ENCODE results near the gene PTDSS2. TPM values are rescaled to one million over a fixed set of nuclear protein-coding genes. Genes with fewer than 3 reads are reported as not detected.

Gene PTDSS2
- total RNA-seq, 2 donors from 2014 or later = 24.1 to 28.0 TPM

DNA sequence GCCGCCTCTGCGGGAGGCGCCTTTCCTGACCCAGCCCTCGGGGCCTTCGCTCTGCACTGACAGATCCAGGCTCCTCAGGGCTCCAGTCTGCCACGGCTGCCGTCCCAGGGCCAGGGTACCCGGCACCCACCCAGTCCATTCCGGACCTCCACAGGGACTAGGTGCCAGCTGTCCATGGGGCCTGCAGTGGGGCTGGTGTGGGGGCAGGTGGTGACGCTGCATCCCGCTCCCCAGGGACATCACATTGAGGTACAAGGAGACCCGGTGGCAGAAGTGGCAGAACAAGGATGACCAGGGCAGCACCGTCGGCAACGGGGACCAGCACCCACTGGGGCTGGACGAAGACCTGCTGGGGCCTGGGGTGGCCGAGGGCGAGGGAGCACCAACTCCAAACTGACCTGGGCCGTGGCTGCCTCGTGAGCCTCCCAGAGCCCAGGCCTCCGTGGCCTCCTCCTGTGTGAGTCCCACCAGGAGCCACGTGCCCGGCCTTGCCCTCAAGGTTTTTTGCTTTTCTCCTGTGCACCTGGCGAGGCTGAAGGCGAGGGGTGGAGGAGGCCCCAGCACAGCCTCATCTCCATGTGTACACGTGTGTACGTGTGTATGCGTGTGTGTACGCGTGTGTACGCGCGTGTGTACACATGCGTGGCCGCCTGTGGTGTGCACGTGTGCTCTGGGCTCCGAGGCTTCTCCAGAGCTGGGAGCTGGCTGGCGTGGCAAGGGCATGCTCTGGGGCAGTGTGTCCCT lies 40.3 kb downstream of the PTDSS2 start:
- no peaks in the 10 kb centered on the region for H3K4me1 Mint-ChIP-seq
- H3K27me3 Mint-ChIP-seq = no peaks in the 10 kb centered on the region
- H3K4me3 Mint-ChIP-seq = no peak overlapping the region
- H3K36me3 Mint-ChIP-seq (ENCODE audit: low read depth) = peaks cover 10% of the 10 kb centered on the region
- H3K9me3 Mint-ChIP-seq = no peaks in the 10 kb centered on the region
- ATAC-seq (replicated peaks) = no peak
- no peak overlapping the region for H3K27ac Mint-ChIP-seq

DNA sequence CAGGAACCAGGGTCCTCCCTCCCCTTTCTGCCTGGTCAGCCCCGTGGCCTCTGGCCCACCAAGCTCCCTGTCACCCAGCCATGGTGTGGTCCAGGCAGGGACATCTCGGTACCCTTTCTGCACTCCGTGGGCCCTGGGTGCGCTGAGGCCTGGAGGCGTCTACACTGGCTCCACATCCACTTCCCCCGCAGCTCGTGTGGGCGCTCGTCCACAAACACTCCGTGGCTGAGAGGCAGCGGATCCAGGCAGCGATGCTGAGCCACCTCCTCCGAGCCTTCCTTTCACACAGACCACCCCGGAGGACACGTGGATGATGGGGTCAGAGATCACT lies 40.8 kb downstream of the PTDSS2 start:
- no peak for ATAC-seq (replicated peaks)
- H3K27me3 Mint-ChIP-seq = no peaks in the 10 kb centered on the region
- no peak overlapping the region for H3K27ac Mint-ChIP-seq
- peaks cover 16% of the 10 kb centered on the region for H3K36me3 Mint-ChIP-seq (ENCODE audit: low read depth)
- no peak overlapping the region for H3K4me3 Mint-ChIP-seq
- no peaks in the 10 kb centered on the region for H3K4me1 Mint-ChIP-seq
- H3K9me3 Mint-ChIP-seq = no peaks in the 10 kb centered on the region

DNA sequence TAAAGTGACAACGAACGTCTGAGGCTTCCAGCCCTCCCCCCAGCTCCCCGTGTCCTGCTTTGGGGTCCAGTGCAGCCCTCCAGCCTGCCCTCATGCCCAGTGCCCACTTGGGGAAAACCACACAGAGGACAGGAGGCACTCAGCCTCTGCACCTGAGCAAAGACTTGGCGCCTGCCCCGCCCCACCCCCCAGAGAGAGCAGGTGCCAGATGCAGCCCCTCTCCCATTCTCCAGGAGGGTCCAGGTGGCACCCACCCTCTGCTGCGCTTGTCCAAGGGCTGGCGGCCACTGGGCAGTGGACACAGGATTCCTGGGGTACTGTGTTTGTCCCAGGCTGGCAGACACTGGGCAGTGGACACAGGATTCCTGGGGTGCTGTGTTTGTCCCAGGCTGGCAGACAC lies 41.3 kb downstream of the PTDSS2 start:
- no peaks in the 10 kb centered on the region for H3K9me3 Mint-ChIP-seq
- no peak for ATAC-seq (replicated peaks)
- H3K36me3 Mint-ChIP-seq (ENCODE audit: low read depth) = peaks cover 20% of the 10 kb centered on the region
- H3K4me1 Mint-ChIP-seq = no peaks in the 10 kb centered on the region
- H3K4me3 Mint-ChIP-seq = no peak overlapping the region
- no peaks in the 10 kb centered on the region for H3K27me3 Mint-ChIP-seq
- no peak overlapping the region for H3K27ac Mint-ChIP-seq

DNA sequence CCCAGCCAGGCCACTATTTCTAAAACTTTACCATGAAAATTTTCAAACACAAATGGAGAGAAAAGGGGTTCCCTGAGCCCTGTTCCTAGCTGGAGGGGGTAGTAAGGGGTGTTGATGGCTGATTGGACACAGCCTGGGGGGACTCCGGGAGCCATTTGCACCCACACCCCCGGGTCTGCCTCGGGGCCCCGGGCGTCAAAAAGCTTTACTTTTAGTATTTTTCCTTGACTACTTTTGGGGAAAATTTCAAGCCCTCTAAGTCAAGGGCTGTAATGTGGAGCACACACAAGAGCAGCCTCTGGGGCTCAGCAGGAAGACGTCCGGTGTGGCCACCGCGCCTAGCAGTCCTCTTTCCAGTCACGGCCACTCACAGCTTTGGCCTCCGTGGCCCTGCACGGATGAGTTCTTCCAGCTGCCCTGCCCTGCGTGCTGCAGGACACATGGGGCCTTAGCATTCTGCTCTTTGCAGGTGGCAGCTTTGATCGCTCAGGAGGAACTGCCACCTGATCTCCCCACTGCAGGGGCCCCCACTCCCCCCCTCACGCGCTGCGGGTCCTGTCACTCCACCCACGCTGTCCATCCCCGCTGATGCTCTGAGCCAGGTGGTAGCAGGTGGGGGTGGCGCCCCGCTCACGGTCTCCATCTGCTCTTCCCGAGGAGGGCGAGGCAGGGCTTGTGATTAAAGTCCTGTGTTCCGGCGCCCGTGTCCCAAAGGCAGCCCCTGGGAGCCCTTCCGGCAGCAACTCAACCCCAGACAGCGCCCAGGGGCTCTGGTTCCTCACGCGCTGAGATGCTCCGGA lies 42.5 kb downstream of the PTDSS2 start:
- Mint-ChIP-seq H3K4me3 (no peak overlapping the region), H3K9me3 (no peaks in the 10 kb centered on the region), H3K27ac (no peak overlapping the region), H3K4me1 (peaks cover 4% of the 10 kb centered on the region), H3K27me3 (no peaks in the 10 kb centered on the region), H3K36me3 (ENCODE audit: low read depth) (peaks cover 33% of the 10 kb centered on the region)
- ATAC-seq (replicated peaks) = no peak

DNA sequence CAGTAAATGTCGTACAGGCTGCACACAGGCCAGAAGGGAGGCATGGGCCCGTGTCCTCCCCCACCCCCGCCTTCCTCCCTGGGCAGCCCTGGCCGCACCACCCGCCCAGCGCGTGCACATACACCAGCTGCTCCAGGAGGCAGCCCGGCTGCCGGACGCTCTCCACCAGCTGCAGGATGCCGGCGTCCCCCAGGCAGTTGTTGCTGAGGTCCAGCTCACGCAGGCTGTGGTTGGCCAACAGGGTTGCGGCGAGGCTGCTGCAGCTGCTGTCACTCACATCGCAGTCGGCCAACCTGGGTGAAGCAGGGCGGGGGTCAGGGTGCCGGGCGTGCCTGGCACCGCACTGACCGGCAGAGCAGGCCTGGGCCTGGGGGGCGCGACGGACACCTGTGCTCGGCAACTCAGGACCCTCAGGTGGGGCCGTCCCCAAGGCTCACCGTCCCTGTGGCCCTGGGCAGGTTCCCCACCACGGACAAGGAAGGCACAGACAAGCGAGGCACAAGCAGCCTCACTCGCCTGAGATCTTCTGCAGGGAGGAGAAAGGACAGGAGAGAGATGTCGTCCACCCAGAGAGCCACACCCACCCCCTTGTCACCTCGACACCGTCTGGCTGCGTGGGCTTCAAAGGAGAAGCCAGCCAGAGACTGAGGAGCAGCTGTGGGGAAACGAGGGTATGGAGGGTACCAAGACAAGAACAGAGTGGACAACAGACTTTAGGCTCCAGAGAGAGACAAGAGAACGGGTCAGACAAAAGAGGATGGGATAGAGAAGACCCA lies 44.9 kb downstream of the PTDSS2 start:
- no peak overlapping the region for H3K27ac Mint-ChIP-seq
- H3K4me1 Mint-ChIP-seq = peaks cover 5% of the 10 kb centered on the region
- peaks cover 53% of the 10 kb centered on the region for H3K36me3 Mint-ChIP-seq (ENCODE audit: low read depth)
- no peaks in the 10 kb centered on the region for H3K9me3 Mint-ChIP-seq
- H3K27me3 Mint-ChIP-seq = no peaks in the 10 kb centered on the region
- no peak for ATAC-seq (replicated peaks)
- H3K4me3 Mint-ChIP-seq = no peak overlapping the region

DNA sequence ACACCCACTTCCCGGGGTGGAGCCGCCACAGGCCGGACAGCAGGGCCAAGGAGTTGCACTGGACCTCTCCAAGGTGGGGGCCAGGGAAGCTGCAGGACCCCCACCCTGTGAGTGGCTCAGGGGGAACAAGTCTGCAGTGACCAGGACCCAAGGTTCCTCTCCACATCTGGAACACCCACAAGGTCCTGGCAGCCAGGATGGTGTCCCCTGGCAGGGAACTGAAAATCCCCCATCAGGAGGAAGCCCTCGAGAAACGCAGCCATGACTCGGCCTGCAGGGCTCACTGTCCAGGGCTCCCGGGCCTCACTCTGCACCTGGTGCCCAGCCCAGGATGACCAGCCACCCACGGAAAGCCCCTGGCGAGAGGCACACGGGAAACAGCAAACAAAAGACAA lies 45.5 kb downstream of the PTDSS2 start:
- Mint-ChIP-seq H3K4me3 (no peak overlapping the region), H3K36me3 (ENCODE audit: low read depth) (peaks cover 58% of the 10 kb centered on the region), H3K27ac (no peak overlapping the region), H3K4me1 (peaks cover 5% of the 10 kb centered on the region), H3K27me3 (no peaks in the 10 kb centered on the region), H3K9me3 (no peaks in the 10 kb centered on the region)
- no peak for ATAC-seq (replicated peaks)

DNA sequence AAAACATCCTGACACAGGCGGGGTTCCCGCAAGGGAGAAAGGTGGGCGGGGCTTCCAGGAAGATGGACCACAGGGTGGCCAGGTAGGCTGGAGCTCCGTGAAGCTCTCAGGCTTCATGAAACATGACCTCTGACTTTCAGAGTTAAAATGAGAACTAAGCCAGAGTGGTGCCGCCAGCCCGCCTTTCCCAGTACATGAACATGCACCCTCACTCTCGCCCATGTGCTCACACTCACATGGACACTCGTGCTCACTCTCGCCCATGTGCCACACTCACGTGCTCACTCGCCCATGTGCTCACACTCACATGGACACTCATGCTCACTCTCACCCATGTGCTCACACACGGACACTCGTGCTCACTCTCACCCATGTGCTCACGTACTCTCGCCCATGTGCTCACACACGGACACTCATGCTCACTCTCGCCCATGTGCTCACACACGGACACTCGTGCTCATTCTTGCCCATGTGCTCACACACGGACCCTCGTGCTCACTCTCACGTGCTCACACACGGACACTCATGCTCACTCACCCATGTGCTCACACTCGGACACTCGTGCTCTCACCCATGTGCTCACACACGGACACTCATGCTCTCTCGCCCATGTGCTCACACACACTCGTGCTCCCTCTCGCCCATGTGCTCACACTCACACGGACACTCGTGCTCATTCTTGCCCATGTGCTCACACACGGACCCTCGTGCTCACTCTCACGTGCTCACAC lies 46.9 kb downstream of the PTDSS2 start:
- no peak overlapping the region for H3K27ac Mint-ChIP-seq
- ATAC-seq (replicated peaks) = no peak
- peaks cover 5% of the 10 kb centered on the region for H3K4me1 Mint-ChIP-seq
- peaks cover 73% of the 10 kb centered on the region for H3K36me3 Mint-ChIP-seq (ENCODE audit: low read depth)
- H3K9me3 Mint-ChIP-seq = no peaks in the 10 kb centered on the region
- no peak overlapping the region for H3K4me3 Mint-ChIP-seq
- H3K27me3 Mint-ChIP-seq = no peaks in the 10 kb centered on the region

DNA sequence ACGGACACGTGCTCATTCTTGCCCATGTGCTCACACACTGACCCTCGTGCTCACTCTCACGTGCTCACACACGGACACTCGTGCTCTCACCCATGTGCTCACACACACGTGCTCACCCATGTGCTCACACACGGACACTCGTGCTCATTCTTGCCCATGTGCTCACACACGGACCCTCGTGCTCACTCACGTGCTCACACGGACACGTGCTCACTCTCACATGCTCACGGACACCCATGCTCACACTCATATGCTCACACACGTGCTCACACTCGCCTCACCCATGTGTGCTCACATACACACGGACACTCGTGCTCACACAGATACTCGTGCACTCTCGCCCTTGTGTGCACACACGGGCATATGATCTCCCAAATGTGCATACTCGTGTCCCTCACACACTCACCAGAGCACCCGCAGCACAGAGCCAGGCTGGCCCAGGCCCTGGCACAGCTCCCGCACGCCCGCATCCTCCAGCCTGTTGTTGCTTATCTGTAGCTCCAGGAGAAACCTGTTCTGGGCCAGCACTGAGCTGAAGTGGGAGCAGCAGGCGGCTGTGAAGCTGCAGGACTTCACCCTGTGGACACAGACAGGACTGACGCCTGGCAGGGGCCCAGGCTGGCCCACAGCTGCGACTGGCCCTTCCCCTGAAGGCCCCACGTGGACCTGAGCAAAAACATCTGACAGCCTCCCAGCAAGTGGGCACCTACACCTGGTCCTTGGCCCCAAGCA lies 47.7 kb downstream of the PTDSS2 start:
- H3K27me3 Mint-ChIP-seq = no peaks in the 10 kb centered on the region
- no peaks in the 10 kb centered on the region for H3K9me3 Mint-ChIP-seq
- H3K4me1 Mint-ChIP-seq = peaks cover 5% of the 10 kb centered on the region
- H3K36me3 Mint-ChIP-seq (ENCODE audit: low read depth) = peaks cover 74% of the 10 kb centered on the region
- H3K27ac Mint-ChIP-seq = no peak overlapping the region
- no peak for ATAC-seq (replicated peaks)
- H3K4me3 Mint-ChIP-seq = no peak overlapping the region

DNA sequence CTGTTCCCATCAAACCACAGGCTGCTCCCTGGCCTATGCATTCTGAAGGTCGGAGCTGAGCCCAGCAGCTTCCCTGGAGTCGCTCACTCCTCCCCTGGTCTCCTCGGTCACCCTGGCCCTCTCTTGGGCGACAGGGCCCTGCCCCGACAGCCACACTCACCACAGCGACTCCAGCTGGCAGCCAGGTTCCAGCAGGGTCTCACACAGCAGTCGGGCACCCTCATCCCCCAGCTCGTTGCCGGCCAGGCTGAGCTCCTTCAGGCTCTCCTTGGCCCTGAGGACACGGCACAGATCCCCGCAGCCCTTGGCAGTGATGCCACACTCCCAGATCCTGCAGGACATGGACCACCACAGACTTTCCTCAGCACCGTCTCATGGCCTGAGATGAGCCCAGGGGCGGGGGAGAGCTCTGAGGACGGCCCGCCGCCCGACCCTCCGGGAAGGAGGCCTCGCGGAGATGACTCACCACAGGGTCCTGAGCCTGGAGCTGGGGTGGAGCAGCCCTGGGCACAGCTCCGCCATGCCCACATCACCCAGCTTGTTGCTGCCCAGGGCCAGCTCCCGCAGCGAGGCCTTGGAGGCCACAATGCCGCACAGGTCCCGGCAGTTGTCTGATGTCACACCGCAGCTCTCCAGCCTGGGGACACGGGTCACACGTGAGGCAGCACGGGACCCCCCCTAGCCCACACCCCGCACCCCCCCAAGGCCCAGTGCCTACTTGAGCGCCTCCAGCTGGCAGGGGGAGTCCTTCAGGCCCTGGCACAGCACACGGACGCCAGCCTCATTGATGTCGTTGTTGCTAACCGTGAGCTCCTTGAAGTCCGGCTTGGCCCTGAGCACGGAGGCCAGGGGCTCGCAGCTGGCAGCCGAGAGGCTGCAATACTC lies 48.5 kb downstream of the PTDSS2 start:
- Mint-ChIP-seq H3K27ac (no peak overlapping the region), H3K9me3 (no peaks in the 10 kb centered on the region), H3K4me3 (no peak overlapping the region), H3K36me3 (ENCODE audit: low read depth) (peaks cover 74% of the 10 kb centered on the region), H3K4me1 (peaks cover 5% of the 10 kb centered on the region), H3K27me3 (no peaks in the 10 kb centered on the region)
- no peak for ATAC-seq (replicated peaks)

DNA sequence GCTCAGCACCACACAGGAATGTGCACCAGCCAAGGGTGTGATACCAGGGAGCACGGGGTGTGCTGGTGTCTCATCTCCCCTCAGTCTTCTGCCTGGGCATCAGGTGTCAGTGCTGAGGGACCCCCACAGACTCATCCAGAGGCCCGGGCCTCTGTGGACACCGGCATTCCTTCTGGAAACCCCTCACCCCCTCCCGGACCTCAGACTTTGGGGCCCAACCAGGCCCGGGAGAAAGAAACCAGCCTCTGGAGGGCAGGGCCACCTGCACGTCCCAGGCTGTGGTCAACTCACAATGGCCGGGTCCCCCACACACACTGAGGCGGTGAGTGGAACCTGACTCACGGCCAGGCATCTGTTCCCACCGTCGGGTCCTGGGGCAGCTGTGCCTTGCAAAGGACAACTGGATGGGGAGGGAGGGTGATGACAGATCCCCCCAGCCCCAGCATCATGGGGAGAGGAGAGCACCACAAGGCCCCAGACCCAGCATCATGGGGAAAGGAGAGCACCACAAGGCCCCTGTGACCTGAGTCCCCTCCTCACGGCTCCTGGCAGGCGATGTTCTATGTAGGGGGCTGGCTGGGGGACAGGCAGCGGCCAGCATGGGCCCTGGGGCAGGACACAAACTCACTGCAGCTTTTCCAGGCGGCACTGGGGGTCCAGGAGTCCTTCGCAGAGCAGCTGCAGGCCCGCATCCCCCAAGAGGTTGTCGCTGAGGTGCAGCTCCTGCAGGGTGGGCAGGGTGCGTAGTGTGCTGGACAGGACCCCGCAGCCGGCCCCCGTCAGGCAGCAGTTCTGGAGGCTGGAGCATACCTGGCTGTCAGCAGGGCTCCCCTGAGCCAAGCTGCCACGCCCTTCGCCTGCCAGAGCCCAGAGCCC lies 49.4 kb downstream of the PTDSS2 start:
- no peaks in the 10 kb centered on the region for H3K27me3 Mint-ChIP-seq
- H3K4me1 Mint-ChIP-seq = peaks cover 5% of the 10 kb centered on the region
- H3K9me3 Mint-ChIP-seq = no peaks in the 10 kb centered on the region
- no peak overlapping the region for H3K27ac Mint-ChIP-seq
- no peak for ATAC-seq (replicated peaks)
- H3K36me3 Mint-ChIP-seq (ENCODE audit: low read depth) = peaks cover 70% of the 10 kb centered on the region
- H3K4me3 Mint-ChIP-seq = no peak overlapping the region

DNA sequence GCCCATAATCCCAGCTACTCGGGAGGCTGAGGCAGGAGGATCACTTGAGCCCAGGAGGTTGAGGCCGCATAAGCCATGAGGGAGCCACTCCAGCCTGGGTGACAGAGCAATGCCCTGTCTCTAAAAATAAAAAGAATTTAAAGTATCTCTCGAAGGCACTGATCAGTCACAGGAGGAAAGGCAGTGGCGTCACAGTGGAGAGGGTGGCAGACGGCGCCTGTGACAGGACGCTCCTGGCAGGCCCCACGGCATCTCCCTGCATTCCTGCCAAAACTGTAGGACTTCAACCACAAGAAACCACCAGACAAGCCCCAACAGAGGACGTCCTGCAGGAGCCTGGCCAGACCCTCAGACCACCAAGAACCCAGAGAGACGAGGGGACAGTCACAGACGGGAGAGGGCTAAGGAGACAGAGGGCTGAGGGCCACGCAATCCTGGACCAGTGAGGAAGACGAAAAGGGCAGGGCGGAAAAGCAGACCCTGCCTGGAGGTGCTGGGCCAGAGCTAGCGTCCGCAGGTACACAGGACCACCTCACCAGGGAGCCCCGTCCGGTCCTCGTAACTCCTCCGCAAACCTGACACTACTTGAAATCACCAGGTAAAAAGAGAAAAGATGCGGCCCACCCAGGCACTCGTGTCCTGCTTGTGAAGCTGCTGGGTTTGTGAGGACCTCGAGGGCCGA lies 51.1 kb downstream of the PTDSS2 start:
- no peak overlapping the region for H3K27ac Mint-ChIP-seq
- peaks cover 5% of the 10 kb centered on the region for H3K4me1 Mint-ChIP-seq
- H3K27me3 Mint-ChIP-seq = no peaks in the 10 kb centered on the region
- ATAC-seq (replicated peaks) = no peak
- H3K9me3 Mint-ChIP-seq = no peaks in the 10 kb centered on the region
- no peak overlapping the region for H3K4me3 Mint-ChIP-seq
- H3K36me3 Mint-ChIP-seq (ENCODE audit: low read depth) = peaks cover 66% of the 10 kb centered on the region

DNA sequence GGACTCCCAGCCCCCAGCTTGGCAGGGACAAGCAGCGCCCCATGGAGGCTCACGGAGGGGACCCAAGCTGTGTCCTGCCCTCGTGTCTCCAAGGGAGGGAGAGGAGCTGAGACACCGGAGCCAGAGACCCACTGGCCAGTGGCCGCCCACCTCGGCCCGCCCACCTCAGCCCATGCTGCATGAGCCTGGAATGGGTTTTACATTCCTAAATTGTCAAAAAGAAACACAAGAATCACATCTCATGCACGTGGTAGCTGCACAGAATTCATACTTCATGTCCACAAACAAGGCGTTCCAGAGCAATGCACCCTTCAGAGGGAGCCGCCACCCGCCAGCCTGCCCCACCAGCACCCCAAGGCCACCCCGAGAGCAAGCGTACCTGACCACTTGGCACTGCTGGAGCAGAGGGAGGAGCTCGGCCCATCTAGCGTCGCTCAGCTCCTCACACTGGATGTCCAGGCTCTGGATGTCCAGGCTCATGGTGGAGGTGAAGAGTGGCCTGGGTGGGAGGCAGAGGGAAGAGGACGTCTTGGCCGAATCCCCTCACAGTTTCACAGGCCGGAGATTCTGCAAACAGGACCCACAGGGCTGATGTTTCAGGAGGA lies 51.7 kb downstream of the PTDSS2 start:
- ATAC-seq (replicated peaks) = no peak
- H3K36me3 Mint-ChIP-seq (ENCODE audit: low read depth) = peaks cover 66% of the 10 kb centered on the region
- peaks cover 5% of the 10 kb centered on the region for H3K4me1 Mint-ChIP-seq
- H3K27me3 Mint-ChIP-seq = no peaks in the 10 kb centered on the region
- no peak overlapping the region for H3K4me3 Mint-ChIP-seq
- H3K27ac Mint-ChIP-seq = no peak overlapping the region
- H3K9me3 Mint-ChIP-seq = no peaks in the 10 kb centered on the region

All from activated T-helper 17 cell treated with anti-CD3 and anti-CD28 coated beads, Interleukin-2, amount 50 U/mL, for 72 hours (primary cell).